ENCODE results near the gene PTK7.

DNA sequence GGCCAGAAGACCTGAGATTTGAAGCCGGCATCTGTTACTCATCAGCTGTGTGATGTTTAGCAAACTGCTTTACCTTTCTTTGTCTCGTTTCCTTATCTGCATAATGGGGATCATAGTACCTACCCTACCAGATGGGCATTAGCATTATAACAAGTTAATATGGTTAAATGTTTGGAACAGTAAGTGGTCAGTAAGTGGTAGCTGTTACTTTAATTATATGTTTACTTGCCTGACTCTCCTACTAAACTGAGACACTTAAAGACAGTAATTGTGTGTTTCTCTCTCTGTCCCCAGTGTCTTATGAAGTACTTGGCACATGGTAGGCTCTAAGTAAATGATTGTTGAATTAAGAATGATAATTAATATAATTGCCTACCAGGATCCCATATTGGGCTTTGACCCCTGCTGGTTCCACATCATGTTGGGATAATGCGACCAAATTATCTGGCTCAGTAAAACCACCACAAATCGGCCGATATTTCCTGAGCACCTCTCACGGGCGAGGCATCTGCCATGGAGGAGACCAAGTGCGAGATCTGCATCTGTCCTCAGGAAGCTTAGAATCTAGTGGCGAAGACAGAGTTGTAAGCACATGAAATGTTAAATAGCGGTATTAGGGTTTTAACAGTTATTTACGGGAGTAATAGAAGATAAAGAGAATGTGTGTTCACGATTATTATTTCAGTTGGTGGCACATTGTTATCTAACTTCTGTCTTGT is 31.4 kb downstream of the PTK7 start:
- TF ChIP-seq, protein P1, sequence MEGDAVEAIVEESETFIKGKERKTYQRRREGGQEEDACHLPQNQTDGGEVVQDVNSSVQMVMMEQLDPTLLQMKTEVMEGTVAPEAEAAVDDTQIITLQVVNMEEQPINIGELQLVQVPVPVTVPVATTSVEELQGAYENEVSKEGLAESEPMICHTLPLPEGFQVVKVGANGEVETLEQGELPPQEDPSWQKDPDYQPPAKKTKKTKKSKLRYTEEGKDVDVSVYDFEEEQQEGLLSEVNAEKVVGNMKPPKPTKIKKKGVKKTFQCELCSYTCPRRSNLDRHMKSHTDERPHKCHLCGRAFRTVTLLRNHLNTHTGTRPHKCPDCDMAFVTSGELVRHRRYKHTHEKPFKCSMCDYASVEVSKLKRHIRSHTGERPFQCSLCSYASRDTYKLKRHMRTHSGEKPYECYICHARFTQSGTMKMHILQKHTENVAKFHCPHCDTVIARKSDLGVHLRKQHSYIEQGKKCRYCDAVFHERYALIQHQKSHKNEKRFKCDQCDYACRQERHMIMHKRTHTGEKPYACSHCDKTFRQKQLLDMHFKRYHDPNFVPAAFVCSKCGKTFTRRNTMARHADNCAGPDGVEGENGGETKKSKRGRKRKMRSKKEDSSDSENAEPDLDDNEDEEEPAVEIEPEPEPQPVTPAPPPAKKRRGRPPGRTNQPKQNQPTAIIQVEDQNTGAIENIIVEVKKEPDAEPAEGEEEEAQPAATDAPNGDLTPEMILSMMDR (IDR thresholded peaks at IDR 0.05; ENCODE audit: insufficient read depth, low read length, poor library complexity, severe bottlenecking): no peak
- TF ChIP-seq EZH2phosphoT487 (conservative IDR thresholded peaks at IDR 0.05; ENCODE audit: low read length): no peak

Measured in SU-DHL-6 (cell line).